ENCODE data around the gene FOSL2. TPM values are rescaled to one million over a fixed set of nuclear protein-coding genes. Genes with fewer than 3 reads are reported as not detected.

The FOSL2 gene
- total and polyA plus RNA-seq, 8 donors: 11.7 to 114 (median 15.1) TPM

DNA sequence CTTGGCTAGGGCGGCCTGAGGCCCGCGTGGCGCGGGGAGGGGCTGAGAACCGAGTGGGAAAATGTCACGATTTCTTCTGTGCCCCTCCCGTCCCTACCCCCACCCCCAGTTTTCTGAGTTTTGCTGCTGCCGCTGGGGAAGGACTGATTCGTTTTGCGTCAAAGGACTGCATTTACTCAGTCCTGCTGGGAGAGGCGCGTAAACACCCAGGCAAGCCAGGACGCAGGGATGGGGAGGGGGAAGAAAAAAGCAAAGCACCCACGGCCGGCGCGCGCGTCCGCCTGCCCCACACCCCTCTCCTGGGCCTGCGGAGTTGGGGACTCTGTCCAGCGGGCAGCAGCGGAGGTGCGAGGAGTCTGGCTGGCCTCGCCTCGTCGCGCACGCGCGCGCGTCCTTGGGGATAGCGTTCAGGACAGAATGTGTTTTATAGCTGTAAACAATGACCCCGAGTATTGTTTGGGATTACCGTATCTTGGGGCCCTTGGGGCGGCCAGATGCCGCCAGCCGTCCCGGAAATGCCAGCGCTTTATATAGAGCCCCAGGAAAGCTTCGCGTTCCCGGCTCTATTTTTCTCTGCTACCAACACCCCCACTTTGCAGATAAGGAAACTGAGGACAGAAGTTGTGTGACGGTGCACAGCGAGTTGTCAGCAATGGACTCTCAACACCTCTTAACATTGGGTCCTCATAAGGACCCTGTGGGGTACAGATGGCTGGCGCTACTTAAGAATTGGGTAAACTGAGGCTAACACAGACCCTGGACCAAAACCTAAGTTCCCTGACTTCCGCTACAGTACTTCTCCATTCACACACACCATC lies 1.7 kb upstream of the FOSL2 start:
- Histone ChIP-seq H3K27ac (peak overlapping the region; percentile 99 to 100), H3K9me3 (no peaks in the 10 kb centered on the region), H3K36me3 (no peaks in the 10 kb centered on the region), H3K4me3 (peak overlapping the region; percentile 72 to 93), H3K4me1 (peaks cover 0 to 25% of the 10 kb centered on the region in 2 donors), H3K27me3 (no peaks in the 10 kb centered on the region)
- no peak for TF ChIP-seq CTCF (IDR thresholded peaks at IDR 0.05)
- DNase-seq: peak; percentile 73 to 93 (median 82)
- intact Hi-C loops (cut with DNase I): loop anchor here in 1 of 2 donors (10.0 kb wide), 1 partner anchor 686 kb away; no protein-coding TSS in a partner anchor
- peak; percentile 23 for ATAC-seq

GRCh38 chr2:28391564-28392296 lies 928 bp upstream of the FOSL2 start:
- DNase-seq: peak; percentile 76 to 96 (median 92)
- Histone ChIP-seq H3K36me3 (no peaks in the 10 kb centered on the region), H3K9me3 (no peaks in the 10 kb centered on the region), H3K27ac (peak overlapping the region; percentile 99 to 100), H3K4me1 (peaks cover 0 to 30% of the 10 kb centered on the region in 2 donors), H3K4me3 (peak overlapping the region; percentile 72 to 93), H3K27me3 (no peaks in the 10 kb centered on the region)
- intact Hi-C loops (cut with DNase I): loop anchor here in 1 of 2 donors (10.0 kb wide), 1 partner anchor 687 kb away; no protein-coding TSS in a partner anchor
- ATAC-seq: peak; percentile 48
- peak in 1 of 2 donors; percentile 8 for TF ChIP-seq CTCF (IDR thresholded peaks at IDR 0.05)

DNA sequence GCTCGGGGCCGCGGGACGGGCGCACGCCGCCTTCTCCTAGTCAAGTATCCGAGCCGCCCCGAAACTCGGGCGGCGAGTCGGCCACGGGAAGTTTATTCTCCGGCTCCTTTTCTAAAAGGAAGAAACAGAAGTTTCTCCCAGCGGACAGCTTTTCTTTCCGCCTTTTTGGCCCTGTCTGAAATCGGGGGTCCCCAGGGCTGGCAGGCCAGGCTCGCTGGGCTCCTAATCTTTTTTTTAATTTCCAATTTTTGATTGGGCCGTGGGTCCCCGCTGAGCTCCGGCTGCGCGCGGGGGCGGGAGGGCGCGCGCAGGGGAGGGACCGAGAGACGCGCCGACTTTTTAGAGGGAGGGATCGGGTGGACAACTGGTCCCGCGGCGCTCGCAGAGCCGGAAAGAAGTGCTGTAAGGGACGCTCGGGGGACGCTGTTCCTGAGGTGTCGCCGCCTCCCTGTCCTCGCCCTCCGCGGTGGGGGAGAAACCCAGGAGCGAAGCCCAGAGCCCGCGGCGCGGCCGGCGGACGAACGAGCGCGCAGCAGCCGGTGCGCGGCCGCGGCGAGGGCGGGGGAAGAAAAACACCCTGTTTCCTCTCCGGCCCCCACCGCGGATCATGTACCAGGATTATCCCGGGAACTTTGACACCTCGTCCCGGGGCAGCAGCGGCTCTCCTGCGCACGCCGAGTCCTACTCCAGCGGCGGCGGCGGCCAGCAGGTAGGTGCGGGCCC lies 617 bp downstream of the FOSL2 start:
- DNase-seq: peak; percentile 65 to 90 (median 74)
- H3K36me3 ChIP-seq: peaks cover 0 to 9% of the 10 kb centered on the region in 2 donors
- peaks cover 8 to 46% of the 10 kb centered on the region in 2 donors for H3K4me1 ChIP-seq
- peak overlapping the region; percentile 99 to 100 for H3K27ac ChIP-seq
- H3K27me3 ChIP-seq: no peaks in the 10 kb centered on the region
- H3K9me3 ChIP-seq: no peaks in the 10 kb centered on the region
- peak overlapping the region; percentile 72 to 93 for H3K4me3 ChIP-seq
- intact Hi-C loops (cut with DNase I): loop anchor here in 1 of 2 donors (10.0 kb wide), 1 partner anchor 688 kb away; no protein-coding TSS in a partner anchor
- TF ChIP-seq CTCF (IDR thresholded peaks at IDR 0.05): no peak
- peak; percentile 3 for ATAC-seq

DNA sequence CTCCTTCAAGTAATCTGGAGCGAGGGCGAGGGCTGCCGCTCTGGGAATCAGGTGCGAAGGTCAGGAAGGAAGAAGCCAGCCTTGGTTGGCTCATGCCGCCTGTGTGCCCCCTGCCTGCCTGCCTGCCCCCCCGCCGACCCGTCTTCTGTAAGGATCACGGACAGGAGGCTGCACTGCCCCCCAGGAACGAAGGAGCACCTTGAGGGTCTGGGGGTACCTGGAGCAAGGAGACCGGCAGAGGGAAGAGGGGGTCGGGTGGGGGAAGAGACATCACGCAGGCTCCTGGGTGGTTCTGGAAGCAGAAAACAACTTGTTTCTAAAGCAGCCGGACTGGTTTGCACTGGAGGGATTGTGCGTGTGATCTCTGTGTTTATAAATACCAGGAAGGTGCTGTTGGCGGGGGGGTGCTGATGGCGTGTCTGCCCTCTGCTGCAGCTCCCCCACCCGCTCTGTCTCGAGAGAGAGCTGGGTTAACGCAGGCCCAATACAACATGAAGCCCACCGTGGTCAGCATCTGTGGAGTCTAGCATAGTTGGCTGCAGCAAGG lies 1.7 kb downstream of the FOSL2 start:
- intact Hi-C loops (cut with DNase I): loop anchor here in 1 of 2 donors (10.0 kb wide), 1 partner anchor 690 kb away; no protein-coding TSS in a partner anchor
- TF ChIP-seq CTCF (IDR thresholded peaks at IDR 0.05): no peak
- DNase-seq (peak in 2 of 4 donors; percentile 63 to 69), ATAC-seq (no peak)
- Histone ChIP-seq H3K4me3 (peak overlapping the region; percentile 72 to 93), H3K4me1 (peaks cover 11 to 52% of the 10 kb centered on the region in 2 donors), H3K27me3 (no peaks in the 10 kb centered on the region), H3K36me3 (peaks cover 0 to 20% of the 10 kb centered on the region in 2 donors), H3K27ac (peak overlapping the region; percentile 99 to 100), H3K9me3 (no peaks in the 10 kb centered on the region)

All from left lung (tissue), 10 donors.